Naive thymus-derived CD4-positive, alpha-beta T cell (primary cell): ENCODE data around the gene DOCK3. TPM values are rescaled to one million over a fixed set of nuclear protein-coding genes. Genes with fewer than 3 reads are reported as not detected.

Experiments
- ATAC-seq: fragments of 150-1000 bp; cut with Tn5 transposase; 2 replicates; pipeline ENCODE4 v1.10.0; 2021; ENCODE audit warnings: mild to moderate bottlenecking, moderate library complexity
- CTCF ChIA-PET: fragments of 350-600 bp; sonication (Branson Sonifier 250); formaldehyde crosslinking; loops from one replicate; lab custom pipeline; 2021; ENCODE audit warnings: antibody characterized with exemption; lab: Charles Lee
- POLR2A ChIA-PET: fragments of 350-600 bp; sonication (Branson Sonifier 250); formaldehyde crosslinking; loops from one replicate; lab custom pipeline; 2021; ENCODE audit warnings: antibody characterized with exemption, inconsistent platforms; lab: Charles Lee
- DNase-seq, 9 donors: peaks; one replicate each; pipeline versions ENCODE4 v3.0.0 to v3.0.0-alpha.2; 2020 to 2022; ENCODE audit warnings: mixed read lengths in 1 of 9
- H3K27ac ChIP-seq: one replicate; pipeline ENCODE4 v1.7.0; 2013; ENCODE audit warnings: mild to moderate bottlenecking, low read depth, low read length, moderate library complexity
- H3K27me3 ChIP-seq, 2 donors: one replicate each; pipeline ENCODE4 v1.7.0; 2013; ENCODE audit warnings: low read length in 2 of 2, mild to moderate bottlenecking in 2 of 2, moderate library complexity in 2 of 2; ENCODE audit not compliant: control insufficient read depth in 2 of 2, insufficient read depth in 2 of 2
- H3K36me3 ChIP-seq, 3 experiments: 1 replicate in 2 of 3; 2 replicates in 1 of 3; pipeline ENCODE4 v1.7.0; 2013; ENCODE audit warnings: low read length in 3 of 3, mild to moderate bottlenecking in 3 of 3, moderate library complexity in 1 of 3; ENCODE audit not compliant: insufficient read depth in 3 of 3, control insufficient read depth in 2 of 3
- H3K4me1 ChIP-seq, 2 donors: one replicate each; pipeline ENCODE4 v1.7.0; 2013; ENCODE audit warnings: low read length in 2 of 2, mild to moderate bottlenecking in 2 of 2, moderate library complexity in 1 of 2; ENCODE audit not compliant: control insufficient read depth in 2 of 2, insufficient read depth in 2 of 2
- H3K4me3 ChIP-seq: 2 replicates; pipeline ENCODE4 v1.7.0; 2013; ENCODE audit warnings: mild to moderate bottlenecking, low read length
- H3K9me3 ChIP-seq, 3 experiments: 1 replicate in 2 of 3; 2 replicates in 1 of 3; pipeline ENCODE4 v1.7.0; 2013; ENCODE audit warnings: low read length in 3 of 3; ENCODE audit not compliant: control insufficient read depth in 2 of 3
- H3K27ac Mint-ChIP-seq, 9 donors: one replicate each; pipeline ENCODE4 v1.8.0; 2020 to 2022; ENCODE audit warnings: mixed read lengths in 9 of 9, mild to moderate bottlenecking in 8 of 9, moderate library complexity in 5 of 9, inconsistent platforms in 2 of 9
- H3K27me3 Mint-ChIP-seq, 5 donors: one replicate each; pipeline ENCODE4 v1.8.0; 2021 to 2022; ENCODE audit warnings: mixed read lengths in 5 of 5, mild to moderate bottlenecking in 1 of 5
- H3K36me3 Mint-ChIP-seq, 5 donors: one replicate each; pipeline ENCODE4 v1.8.0; 2020 to 2022; ENCODE audit warnings: mixed read lengths in 5 of 5, mild to moderate bottlenecking in 3 of 5, inconsistent platforms in 1 of 5
- H3K4me1 Mint-ChIP-seq, 7 donors: one replicate each; pipeline ENCODE4 v1.8.0; 2020 to 2022; ENCODE audit warnings: mixed read lengths in 7 of 7, mild to moderate bottlenecking in 3 of 7, inconsistent platforms in 1 of 7
- H3K4me3 Mint-ChIP-seq, 10 donors: one replicate each; pipeline ENCODE4 v1.8.0; 2020 to 2022; ENCODE audit warnings: mild to moderate bottlenecking in 10 of 10, mixed read lengths in 10 of 10, moderate library complexity in 6 of 10, inconsistent platforms in 2 of 10
- H3K9me3 Mint-ChIP-seq, 11 donors: one replicate each; pipeline ENCODE4 v1.8.0; 2020 to 2022; ENCODE audit warnings: mixed read lengths in 11 of 11, mild to moderate bottlenecking in 4 of 11, inconsistent platforms in 1 of 11, moderate library complexity in 1 of 11
- intact Hi-C, 2 donors: fragments of 100-400 bp; cut with micrococcal nuclease; formaldehyde crosslinking; loops; one replicate each; pipeline ENCODE4 v1.15.1; 2023
- polyA plus RNA-seq, 2 donors: library from polyadenylated mRNA; unstranded; fragments of 300-500 nt; fragmentation: Illumina TruSeq; gene quantifications; one replicate each; pipeline ENCODE4 v1.2.3, GENCODE V29; 2021
- total RNA-seq, 6 experiments: library from RNA in 5 of 6; stranded (reverse) in 5 of 6; gene quantifications; 1 replicate in 5 of 6; 2 replicates in 1 of 6; pipeline ENCODE4 v1.2.3 and lab custom pipeline; 2021 to 2026

The DOCK3 gene
- total and polyA plus RNA-seq, 7 experiments from 2014 or later: 0.19 to 2.9 (median 1.5) TPM

GRCh38 chr3:51378726-51379125, 704.0 kb downstream of the DOCK3 start:
- no peaks in the 10 kb centered on the region for H3K9me3 ChIP-seq
- POLR2A ChIA-PET: interaction anchor here (1.1 to 1.2 kb wide), 2 partner anchors 11 to 13 kb away, joined by 3 read pairs; no protein-coding TSS in a partner anchor

GRCh38 chr3:51379301-51379700, 704.6 kb downstream of the DOCK3 start:
- Mint-ChIP-seq H3K4me1 (peaks cover 16 to 34% (median 26%) of the 10 kb centered on the region in 7 donors), H3K4me3 (peak overlapping the region in 7 of 10 donors; percentile 15 to 73 (median 42)), H3K27me3 (no peaks in the 10 kb centered on the region), H3K36me3 (peaks cover 0 to 6% (median 0%) of the 10 kb centered on the region in 5 donors), H3K27ac (peak overlapping the region in 7 of 9 donors; percentile 22 to 86 (median 56)), H3K9me3 (no peaks in the 10 kb centered on the region)
- peak; percentile 36 for ATAC-seq
- Histone ChIP-seq H3K27me3 (no peaks in the 10 kb centered on the region), H3K4me1 (peaks cover 8 to 22% of the 10 kb centered on the region in 2 donors), H3K36me3 (peaks cover 0 to under 1% (median 0%) of the 10 kb centered on the region in 3 experiments), H3K4me3 (no peak overlapping the region), H3K27ac (no peak overlapping the region), H3K9me3 (no peaks in the 10 kb centered on the region)
- ChIA-PET CTCF (interaction anchor here (1.0 to 2.2 kb wide), 2 partner anchors 10 to 407 kb away, joined by 3 to 7 read pairs; no protein-coding TSS in a partner anchor), POLR2A (interaction anchor here (1.2 kb wide), 1 partner anchor 13 kb away, joined by 3 read pairs; no protein-coding TSS in a partner anchor)
- intact Hi-C loops: no loop called here
- peak in 1 of 9 donors; percentile 15 for DNase-seq

More at GRCh38 chr3:51378726-51379125, 704.0 kb downstream of the DOCK3 start:
- CTCF ChIA-PET: interaction anchor here (0.7 to 2.2 kb wide), 3 partner anchors 11 to 407 kb away, joined by 3 to 7 read pairs (median 3); no protein-coding TSS in a partner anchor
- no peaks in the 10 kb centered on the region for H3K27me3 ChIP-seq
- no peaks in the 10 kb centered on the region for H3K27me3 Mint-ChIP-seq
- intact Hi-C loops: no loop called here
- peak overlapping the region in 8 of 9 donors; percentile 20 to 76 (median 56) for H3K27ac Mint-ChIP-seq
- H3K36me3 ChIP-seq: no peaks in the 10 kb centered on the region
- no peak overlapping the region for H3K27ac ChIP-seq
- H3K4me1 Mint-ChIP-seq: peaks cover 11 to 29% (median 21%) of the 10 kb centered on the region in 7 donors
- ATAC-seq (no peak), DNase-seq (peak in 1 of 9 donors; percentile 6)
- H3K4me1 ChIP-seq: peaks cover 4 to 18% of the 10 kb centered on the region in 2 donors
- peaks cover 0 to 3% (median 0%) of the 10 kb centered on the region in 5 donors for H3K36me3 Mint-ChIP-seq
- no peak overlapping the region for H3K4me3 ChIP-seq
- H3K4me3 Mint-ChIP-seq: peak overlapping the region in 6 of 10 donors; percentile 15 to 73 (median 40)
- H3K9me3 Mint-ChIP-seq: no peaks in the 10 kb centered on the region

DNA sequence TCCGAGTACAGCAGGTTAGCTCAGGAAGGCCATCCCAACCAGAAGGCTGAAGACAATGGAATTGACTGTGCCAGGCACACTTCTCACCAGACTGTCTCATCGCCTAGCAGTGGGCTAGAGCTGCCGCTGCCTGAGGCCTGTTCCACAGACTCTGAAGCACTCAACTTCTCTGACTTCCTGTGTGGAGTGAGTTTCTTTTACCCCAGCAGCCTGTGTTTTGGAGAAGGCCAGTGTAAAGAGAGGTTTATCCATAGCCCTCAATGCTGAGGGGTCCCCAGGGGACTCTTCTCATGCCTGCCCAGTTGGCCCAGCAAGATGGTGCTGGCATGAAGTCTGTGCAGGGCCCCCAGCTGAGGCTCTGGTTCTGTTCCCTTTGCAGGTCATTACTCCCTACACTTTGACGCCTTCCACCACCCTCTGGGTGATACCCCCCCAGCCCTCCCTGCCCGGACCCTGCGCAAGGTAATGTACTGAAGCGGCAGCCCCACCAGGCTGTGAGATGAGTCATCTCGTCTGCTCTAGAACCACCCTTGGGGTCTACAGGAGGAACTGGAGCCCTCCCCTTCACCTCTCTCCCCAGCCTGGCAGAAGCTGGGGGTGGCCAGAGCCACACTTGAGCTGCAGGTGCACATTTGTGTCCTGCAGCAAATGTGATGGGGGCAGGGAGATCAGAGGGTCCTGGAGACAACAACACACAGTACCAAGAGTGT, 705.2 kb downstream of the DOCK3 start:
- peak overlapping the region in 3 of 10 donors; percentile 38 to 73 (median 42) for H3K4me3 Mint-ChIP-seq
- H3K36me3 Mint-ChIP-seq: peaks cover 0 to 9% (median 0%) of the 10 kb centered on the region in 5 donors
- Histone ChIP-seq H3K27me3 (no peaks in the 10 kb centered on the region), H3K4me3 (no peak overlapping the region), H3K36me3 (peaks cover 0 to 5% (median 0%) of the 10 kb centered on the region in 3 experiments), H3K9me3 (no peaks in the 10 kb centered on the region), H3K4me1 (peaks cover 8 to 22% of the 10 kb centered on the region in 2 donors), H3K27ac (no peak overlapping the region)
- CTCF ChIA-PET: interaction anchor here (1.1 to 2.2 kb wide), 2 partner anchors 9 to 10 kb away, joined by 3 to 7 read pairs; no protein-coding TSS in a partner anchor
- intact Hi-C loops: loop anchor here in 1 of 2 donors (10.0 kb wide), 2 partner anchors 1665 to 1965 kb away; partner anchors contain the start of genes DCP1A and SFMBT1
- H3K27me3 Mint-ChIP-seq: no peaks in the 10 kb centered on the region
- peaks cover 16 to 34% (median 31%) of the 10 kb centered on the region in 7 donors for H3K4me1 Mint-ChIP-seq
- no peaks in the 10 kb centered on the region for H3K9me3 Mint-ChIP-seq
- ATAC-seq (no peak), DNase-seq (peak in 1 of 9 donors; percentile 14)
- peak overlapping the region in 7 of 9 donors; percentile 14 to 76 (median 55) for H3K27ac Mint-ChIP-seq
- POLR2A ChIA-PET: no interaction called here

GRCh38 chr3:51380601-51381332, 706.0 kb downstream of the DOCK3 start:
- Histone ChIP-seq H3K9me3 (no peaks in the 10 kb centered on the region), H3K36me3 (peaks cover 0 to 5% (median 0%) of the 10 kb centered on the region in 3 experiments), H3K27me3 (no peaks in the 10 kb centered on the region), H3K4me3 (no peak overlapping the region), H3K27ac (no peak overlapping the region), H3K4me1 (peaks cover 9 to 25% of the 10 kb centered on the region in 2 donors)
- ChIA-PET CTCF (interaction anchor here (1.1 to 2.2 kb wide), 2 partner anchors 9 to 10 kb away, joined by 3 to 7 read pairs; no protein-coding TSS in a partner anchor), POLR2A (no interaction called here)
- Mint-ChIP-seq H3K4me3 (no peak overlapping the region), H3K36me3 (peaks cover 0 to 15% (median 0%) of the 10 kb centered on the region in 5 donors), H3K9me3 (no peaks in the 10 kb centered on the region), H3K4me1 (peaks cover 17 to 38% (median 36%) of the 10 kb centered on the region in 7 donors), H3K27me3 (no peaks in the 10 kb centered on the region), H3K27ac (no peak overlapping the region)
- intact Hi-C loops: loop anchor here in 1 of 2 donors (10.0 kb wide), 2 partner anchors 1664 to 1964 kb away; partner anchors contain the start of genes DCP1A and SFMBT1
- ATAC-seq: no peak
- no peak for DNase-seq

DNA sequence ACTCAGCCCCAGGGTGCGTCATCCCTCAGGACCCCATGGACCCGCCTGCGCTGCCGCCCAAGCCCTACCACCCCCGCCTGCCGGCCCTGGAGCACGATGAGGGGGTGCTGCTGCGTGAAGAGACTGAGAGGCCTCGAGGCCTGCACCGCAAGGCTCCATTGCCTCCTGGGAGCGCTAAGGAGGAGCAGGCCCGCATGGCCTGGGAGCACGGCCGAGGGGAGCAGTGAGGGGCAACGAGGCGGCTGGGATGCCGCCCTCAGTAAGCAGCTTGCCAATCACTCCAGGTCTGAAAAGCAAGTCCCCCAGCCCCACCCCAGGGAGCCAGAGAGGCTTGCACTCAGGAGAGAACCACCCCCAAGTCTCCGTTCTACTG, 706.6 kb downstream of the DOCK3 start:
- no peak overlapping the region for H3K4me3 ChIP-seq
- no peaks in the 10 kb centered on the region for H3K27me3 Mint-ChIP-seq
- H3K4me3 Mint-ChIP-seq: no peak overlapping the region
- H3K27ac Mint-ChIP-seq: no peak overlapping the region
- H3K36me3 Mint-ChIP-seq: peaks cover 0 to 19% (median 0%) of the 10 kb centered on the region in 5 donors
- H3K4me1 Mint-ChIP-seq: peaks cover 22 to 43% (median 41%) of the 10 kb centered on the region in 7 donors
- DNase-seq (no peak), ATAC-seq (no peak)
- POLR2A ChIA-PET: no interaction called here
- H3K27ac ChIP-seq: no peak overlapping the region
- H3K9me3 ChIP-seq: no peaks in the 10 kb centered on the region
- H3K36me3 ChIP-seq: peaks cover 0 to 5% (median 0%) of the 10 kb centered on the region in 3 experiments
- CTCF ChIA-PET: no interaction called here
- H3K9me3 Mint-ChIP-seq: no peaks in the 10 kb centered on the region
- H3K4me1 ChIP-seq: peaks cover 15 to 30% of the 10 kb centered on the region in 2 donors
- H3K27me3 ChIP-seq: no peaks in the 10 kb centered on the region
- intact Hi-C loops: loop anchor here in 1 of 2 donors (10.0 kb wide), 2 partner anchors 1663 to 1963 kb away; partner anchors contain the start of genes DCP1A and SFMBT1
